IgD-negative memory B cell (primary cell): ENCODE measurements around the gene ADAMTSL1. TPM values are rescaled to one million over a fixed set of nuclear protein-coding genes. Genes with fewer than 3 reads are reported as not detected.

ENCODE experiments used
- H3K27ac Mint-ChIP-seq, 3 donors: one replicate each; pipeline ENCODE4 v1.8.0; 2020 to 2022; ENCODE audit warnings: mild to moderate bottlenecking in 3 of 3, mixed read lengths in 3 of 3, moderate library complexity in 1 of 3
- H3K27me3 Mint-ChIP-seq: one replicate; pipeline ENCODE4 v1.8.0; 2021; ENCODE audit warnings: mixed read lengths
- H3K36me3 Mint-ChIP-seq: one replicate; pipeline ENCODE4 v1.8.0; 2020; ENCODE audit warnings: mild to moderate bottlenecking, mixed read lengths
- H3K4me1 Mint-ChIP-seq, 3 donors: one replicate each; pipeline ENCODE4 v1.8.0; 2020 to 2022; ENCODE audit warnings: mixed read lengths in 3 of 3, mild to moderate bottlenecking in 1 of 3
- H3K4me3 Mint-ChIP-seq, 4 donors: one replicate each; pipeline ENCODE4 v1.8.0; 2020 to 2022; ENCODE audit warnings: mild to moderate bottlenecking in 4 of 4, mixed read lengths in 4 of 4, moderate library complexity in 3 of 4
- H3K9me3 Mint-ChIP-seq, 3 donors: one replicate each; pipeline ENCODE4 v1.8.0; 2020 to 2021; ENCODE audit warnings: mixed read lengths in 3 of 3, mild to moderate bottlenecking in 1 of 3
- polyA plus RNA-seq: library from polyadenylated mRNA; unstranded; fragments of 300-500 nt; fragmentation: Illumina TruSeq; gene quantifications from one replicate; pipeline ENCODE4 v1.2.3, GENCODE V29; 2021

The ADAMTSL1 gene
- polyA plus RNA-seq, 1 donor from 2014 or later: not detected

- Mint-ChIP-seq H3K4me3 (no peak overlapping the region), H3K27me3 (no peaks in the 10 kb centered on the region), H3K36me3 (no peaks in the 10 kb centered on the region), H3K27ac (no peak overlapping the region), H3K9me3 (peaks cover 4 to 17% (median 7%) of the 10 kb centered on the region in 3 donors), H3K4me1 (no peaks in the 10 kb centered on the region)
Observed at GRCh38 chr9:18585996-18586395, 112.0 kb downstream of the ADAMTSL1 start.

GRCh38 chr9:18588002-18588401 lies 114.0 kb downstream of the ADAMTSL1 start:
- no peak overlapping the region for H3K27ac Mint-ChIP-seq
- no peak overlapping the region for H3K4me3 Mint-ChIP-seq
- H3K36me3 Mint-ChIP-seq: no peaks in the 10 kb centered on the region
- no peaks in the 10 kb centered on the region for H3K27me3 Mint-ChIP-seq
- peaks cover 7 to 23% (median 11%) of the 10 kb centered on the region in 3 donors for H3K9me3 Mint-ChIP-seq
- no peaks in the 10 kb centered on the region for H3K4me1 Mint-ChIP-seq

GRCh38 chr9:18591261-18591660 lies 117.3 kb downstream of the ADAMTSL1 start:
- H3K9me3 Mint-ChIP-seq: peaks cover 7 to 37% (median 9%) of the 10 kb centered on the region in 3 donors
- no peaks in the 10 kb centered on the region for H3K4me1 Mint-ChIP-seq
- H3K36me3 Mint-ChIP-seq: no peaks in the 10 kb centered on the region
- no peak overlapping the region for H3K27ac Mint-ChIP-seq
- H3K4me3 Mint-ChIP-seq: no peak overlapping the region
- H3K27me3 Mint-ChIP-seq: no peaks in the 10 kb centered on the region

- peak overlapping the region in 1 of 3 donors; percentile 19 for H3K27ac Mint-ChIP-seq
- no peaks in the 10 kb centered on the region for H3K4me1 Mint-ChIP-seq
- H3K4me3 Mint-ChIP-seq: no peak overlapping the region
- H3K9me3 Mint-ChIP-seq: peaks cover 5 to 24% (median 5%) of the 10 kb centered on the region in 3 donors
- no peaks in the 10 kb centered on the region for H3K36me3 Mint-ChIP-seq
- no peaks in the 10 kb centered on the region for H3K27me3 Mint-ChIP-seq
Observed at GRCh38 chr9:18594837-18595236, 120.9 kb downstream of the ADAMTSL1 start.

- Mint-ChIP-seq H3K4me3 (no peak overlapping the region), H3K4me1 (no peaks in the 10 kb centered on the region), H3K27me3 (no peaks in the 10 kb centered on the region), H3K27ac (no peak overlapping the region), H3K36me3 (no peaks in the 10 kb centered on the region), H3K9me3 (peaks cover 5 to 22% (median 5%) of the 10 kb centered on the region in 3 donors)
Observed at GRCh38 chr9:18595597-18595996, 121.6 kb downstream of the ADAMTSL1 start.

- Mint-ChIP-seq H3K36me3 (no peaks in the 10 kb centered on the region), H3K27me3 (no peaks in the 10 kb centered on the region), H3K9me3 (peaks cover 5 to 14% (median 5%) of the 10 kb centered on the region in 3 donors), H3K4me3 (no peak overlapping the region), H3K4me1 (no peaks in the 10 kb centered on the region), H3K27ac (no peak overlapping the region)
Observed at GRCh38 chr9:18596920-18597319, 123.0 kb downstream of the ADAMTSL1 start.

- Mint-ChIP-seq H3K9me3 (peaks cover 0 to 7% (median 2%) of the 10 kb centered on the region in 3 donors), H3K4me1 (no peaks in the 10 kb centered on the region), H3K36me3 (no peaks in the 10 kb centered on the region), H3K4me3 (no peak overlapping the region), H3K27me3 (no peaks in the 10 kb centered on the region), H3K27ac (no peak overlapping the region)
Observed at GRCh38 chr9:18598969-18599368, 125.0 kb downstream of the ADAMTSL1 start.

GRCh38 chr9:18601026-18601425 lies 127.1 kb downstream of the ADAMTSL1 start:
- H3K27me3 Mint-ChIP-seq: no peaks in the 10 kb centered on the region
- no peaks in the 10 kb centered on the region for H3K36me3 Mint-ChIP-seq
- H3K9me3 Mint-ChIP-seq: peaks cover 0 to 2% (median 0%) of the 10 kb centered on the region in 3 donors
- H3K27ac Mint-ChIP-seq: no peak overlapping the region
- H3K4me1 Mint-ChIP-seq: no peaks in the 10 kb centered on the region
- no peak overlapping the region for H3K4me3 Mint-ChIP-seq

- Mint-ChIP-seq H3K27ac (no peak overlapping the region), H3K4me1 (no peaks in the 10 kb centered on the region)
Observed at GRCh38 chr9:18601956-18602355, 128.0 kb downstream of the ADAMTSL1 start.

GRCh38 chr9:18604767-18605730 lies 131.1 kb downstream of the ADAMTSL1 start:
- Mint-ChIP-seq H3K4me1 (no peaks in the 10 kb centered on the region), H3K9me3 (no peaks in the 10 kb centered on the region), H3K27ac (no peak overlapping the region), H3K4me3 (no peak overlapping the region), H3K36me3 (no peaks in the 10 kb centered on the region), H3K27me3 (no peaks in the 10 kb centered on the region)

More at GRCh38 chr9:18601956-18602355, 128.0 kb downstream of the ADAMTSL1 start:
- Mint-ChIP-seq H3K9me3 (no peaks in the 10 kb centered on the region), H3K36me3 (no peaks in the 10 kb centered on the region), H3K4me3 (no peak overlapping the region), H3K27me3 (no peaks in the 10 kb centered on the region)

- no peaks in the 10 kb centered on the region for H3K4me1 Mint-ChIP-seq
- H3K27ac Mint-ChIP-seq: no peak overlapping the region
- H3K9me3 Mint-ChIP-seq: no peaks in the 10 kb centered on the region
- no peak overlapping the region for H3K4me3 Mint-ChIP-seq
- no peaks in the 10 kb centered on the region for H3K36me3 Mint-ChIP-seq
- H3K27me3 Mint-ChIP-seq: no peaks in the 10 kb centered on the region
Observed at GRCh38 chr9:18605766-18606180, 131.8 kb downstream of the ADAMTSL1 start.

- no peak overlapping the region for H3K27ac Mint-ChIP-seq
Observed at GRCh38 chr9:18606281-18606680, 132.3 kb downstream of the ADAMTSL1 start.

GRCh38 chr9:18606846-18607245 lies 132.9 kb downstream of the ADAMTSL1 start:
- Mint-ChIP-seq H3K27me3 (no peaks in the 10 kb centered on the region), H3K27ac (no peak overlapping the region), H3K4me1 (no peaks in the 10 kb centered on the region), H3K9me3 (no peaks in the 10 kb centered on the region), H3K4me3 (peak overlapping the region in 1 of 4 donors; percentile 27), H3K36me3 (no peaks in the 10 kb centered on the region)

More at GRCh38 chr9:18606281-18606680, 132.3 kb downstream of the ADAMTSL1 start:
- Mint-ChIP-seq H3K27me3 (no peaks in the 10 kb centered on the region), H3K9me3 (no peaks in the 10 kb centered on the region), H3K36me3 (no peaks in the 10 kb centered on the region), H3K4me3 (no peak overlapping the region), H3K4me1 (no peaks in the 10 kb centered on the region)

- Mint-ChIP-seq H3K4me1 (no peaks in the 10 kb centered on the region), H3K27me3 (no peaks in the 10 kb centered on the region), H3K36me3 (no peaks in the 10 kb centered on the region), H3K4me3 (no peak overlapping the region), H3K9me3 (peaks cover 0 to 2% (median 0%) of the 10 kb centered on the region in 3 donors), H3K27ac (no peak overlapping the region)
Observed at GRCh38 chr9:18608371-18608770, 134.4 kb downstream of the ADAMTSL1 start.

- Mint-ChIP-seq H3K9me3 (peaks cover 0 to 4% (median 0%) of the 10 kb centered on the region in 3 donors), H3K4me1 (no peaks in the 10 kb centered on the region), H3K27me3 (no peaks in the 10 kb centered on the region)
Observed at GRCh38 chr9:18610956-18611355, 137.0 kb downstream of the ADAMTSL1 start.

GRCh38 chr9:18611971-18612370 lies 138.0 kb downstream of the ADAMTSL1 start:
- H3K4me3 Mint-ChIP-seq: no peak overlapping the region
- H3K4me1 Mint-ChIP-seq: no peaks in the 10 kb centered on the region
- H3K27me3 Mint-ChIP-seq: no peaks in the 10 kb centered on the region
- H3K36me3 Mint-ChIP-seq: no peaks in the 10 kb centered on the region
- H3K9me3 Mint-ChIP-seq: peaks cover 0 to 4% (median 0%) of the 10 kb centered on the region in 3 donors
- H3K27ac Mint-ChIP-seq: no peak overlapping the region

More at GRCh38 chr9:18610956-18611355, 137.0 kb downstream of the ADAMTSL1 start:
- Mint-ChIP-seq H3K4me3 (no peak overlapping the region), H3K27ac (no peak overlapping the region), H3K36me3 (no peaks in the 10 kb centered on the region)
